ENCODE results near the gene C21orf58. TPM values are rescaled to one million over a fixed set of nuclear protein-coding genes. Genes with fewer than 3 reads are reported as not detected.

The C21orf58 gene
- total RNA-seq, 1 donor from 2014 or later: 0.53 TPM

- FAIRE-seq: peak; percentile 86
- no peaks in the 10 kb centered on the region for H3K27me3 ChIP-seq (ENCODE audit: control insufficient read depth, insufficient read depth, low read length)
- peaks cover 3% of the 10 kb centered on the region for H3K36me3 ChIP-seq (ENCODE audit: control insufficient read depth, insufficient read depth, low read length)
These were observed 18.7 kb downstream of the C21orf58 start for GRCh38 chr21:46304955-46305354.

GRCh38 chr21:46304437-46304836 lies 19.2 kb downstream of the C21orf58 start:
- peaks cover 3% of the 10 kb centered on the region for H3K36me3 ChIP-seq (ENCODE audit: control insufficient read depth, insufficient read depth, low read length)
- TF ChIP-seq, protein P1, sequence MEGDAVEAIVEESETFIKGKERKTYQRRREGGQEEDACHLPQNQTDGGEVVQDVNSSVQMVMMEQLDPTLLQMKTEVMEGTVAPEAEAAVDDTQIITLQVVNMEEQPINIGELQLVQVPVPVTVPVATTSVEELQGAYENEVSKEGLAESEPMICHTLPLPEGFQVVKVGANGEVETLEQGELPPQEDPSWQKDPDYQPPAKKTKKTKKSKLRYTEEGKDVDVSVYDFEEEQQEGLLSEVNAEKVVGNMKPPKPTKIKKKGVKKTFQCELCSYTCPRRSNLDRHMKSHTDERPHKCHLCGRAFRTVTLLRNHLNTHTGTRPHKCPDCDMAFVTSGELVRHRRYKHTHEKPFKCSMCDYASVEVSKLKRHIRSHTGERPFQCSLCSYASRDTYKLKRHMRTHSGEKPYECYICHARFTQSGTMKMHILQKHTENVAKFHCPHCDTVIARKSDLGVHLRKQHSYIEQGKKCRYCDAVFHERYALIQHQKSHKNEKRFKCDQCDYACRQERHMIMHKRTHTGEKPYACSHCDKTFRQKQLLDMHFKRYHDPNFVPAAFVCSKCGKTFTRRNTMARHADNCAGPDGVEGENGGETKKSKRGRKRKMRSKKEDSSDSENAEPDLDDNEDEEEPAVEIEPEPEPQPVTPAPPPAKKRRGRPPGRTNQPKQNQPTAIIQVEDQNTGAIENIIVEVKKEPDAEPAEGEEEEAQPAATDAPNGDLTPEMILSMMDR (IDR thresholded peaks at IDR 0.05; ENCODE audit: insufficient read depth, low read length, severe bottlenecking): no peak
- no peaks in the 10 kb centered on the region for H3K27me3 ChIP-seq (ENCODE audit: control insufficient read depth, insufficient read depth, low read length)
- no peak overlapping the region for H3K4me3 ChIP-seq (ENCODE audit: low read depth, low read length)
- DNase-seq (ENCODE audit: low read depth) (no peak), FAIRE-seq (no peak)

More at GRCh38 chr21:46304955-46305354, 18.7 kb downstream of the C21orf58 start:
- DNase-seq (ENCODE audit: low read depth): no peak
- H3K4me3 ChIP-seq (ENCODE audit: low read depth, low read length): no peak overlapping the region
- TF ChIP-seq, protein P1 (IDR thresholded peaks at IDR 0.05; ENCODE audit: insufficient read depth, low read length, severe bottlenecking): no peak

DNA sequence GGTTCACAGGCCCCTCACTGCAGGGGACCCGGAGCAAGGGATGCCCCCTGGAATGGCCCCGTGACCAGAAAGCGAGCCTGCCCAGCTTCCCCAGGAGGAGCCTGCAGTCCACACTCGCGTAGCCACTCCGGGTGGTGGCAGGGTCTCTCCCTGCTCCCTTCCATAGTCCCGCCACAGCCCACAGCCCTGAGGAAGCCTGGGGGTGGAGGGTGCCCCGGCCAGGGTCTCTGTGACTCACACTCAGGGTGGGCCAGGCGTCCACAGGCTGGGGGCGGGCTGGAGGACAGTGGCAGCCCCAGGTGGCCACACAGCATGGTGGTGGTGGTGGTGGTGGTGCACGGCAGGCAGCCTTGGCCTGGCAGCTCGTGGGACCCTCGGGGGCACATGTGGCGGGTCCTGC lies 21.9 kb downstream of the C21orf58 start:
- Histone ChIP-seq H3K27me3 (ENCODE audit: control insufficient read depth, insufficient read depth, low read length) (no peaks in the 10 kb centered on the region), H3K36me3 (ENCODE audit: control insufficient read depth, insufficient read depth, low read length) (peaks cover 3% of the 10 kb centered on the region), H3K4me3 (ENCODE audit: low read depth, low read length) (no peak overlapping the region)
- no peak for FAIRE-seq
- DNase-seq (ENCODE audit: low read depth): no peak
- TF ChIP-seq, protein P1 (IDR thresholded peaks at IDR 0.05; ENCODE audit: insufficient read depth, low read length, severe bottlenecking): no peak

DNA sequence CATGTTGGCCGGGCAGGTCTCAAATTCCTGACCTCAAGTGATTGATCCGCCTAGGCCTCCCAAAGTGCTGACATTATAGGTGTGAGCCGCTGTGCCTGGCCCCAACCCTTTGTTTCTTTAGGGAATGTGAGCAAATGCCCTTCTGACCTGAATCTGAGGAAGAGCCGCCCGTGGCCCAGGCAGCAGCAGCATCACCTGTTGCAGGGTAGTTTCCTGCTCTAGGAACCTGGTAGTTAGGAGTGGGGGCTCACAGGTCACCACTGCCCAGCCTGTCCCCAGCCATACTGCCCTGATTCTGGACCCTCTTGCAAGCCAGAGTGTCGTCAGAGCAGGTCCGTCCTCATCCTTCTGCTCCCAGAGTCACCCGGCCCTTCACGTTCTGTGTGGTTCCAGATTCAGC lies 24.5 kb downstream of the C21orf58 start:
- FAIRE-seq (no peak), DNase-seq (ENCODE audit: low read depth) (no peak)
- TF ChIP-seq, protein P1 (IDR thresholded peaks at IDR 0.05; ENCODE audit: insufficient read depth, low read length, severe bottlenecking): no peak
- Histone ChIP-seq H3K27me3 (ENCODE audit: control insufficient read depth, insufficient read depth, low read length) (no peaks in the 10 kb centered on the region), H3K4me3 (ENCODE audit: low read depth, low read length) (no peak overlapping the region), H3K36me3 (ENCODE audit: control insufficient read depth, insufficient read depth, low read length) (peaks cover 3% of the 10 kb centered on the region)

DNA sequence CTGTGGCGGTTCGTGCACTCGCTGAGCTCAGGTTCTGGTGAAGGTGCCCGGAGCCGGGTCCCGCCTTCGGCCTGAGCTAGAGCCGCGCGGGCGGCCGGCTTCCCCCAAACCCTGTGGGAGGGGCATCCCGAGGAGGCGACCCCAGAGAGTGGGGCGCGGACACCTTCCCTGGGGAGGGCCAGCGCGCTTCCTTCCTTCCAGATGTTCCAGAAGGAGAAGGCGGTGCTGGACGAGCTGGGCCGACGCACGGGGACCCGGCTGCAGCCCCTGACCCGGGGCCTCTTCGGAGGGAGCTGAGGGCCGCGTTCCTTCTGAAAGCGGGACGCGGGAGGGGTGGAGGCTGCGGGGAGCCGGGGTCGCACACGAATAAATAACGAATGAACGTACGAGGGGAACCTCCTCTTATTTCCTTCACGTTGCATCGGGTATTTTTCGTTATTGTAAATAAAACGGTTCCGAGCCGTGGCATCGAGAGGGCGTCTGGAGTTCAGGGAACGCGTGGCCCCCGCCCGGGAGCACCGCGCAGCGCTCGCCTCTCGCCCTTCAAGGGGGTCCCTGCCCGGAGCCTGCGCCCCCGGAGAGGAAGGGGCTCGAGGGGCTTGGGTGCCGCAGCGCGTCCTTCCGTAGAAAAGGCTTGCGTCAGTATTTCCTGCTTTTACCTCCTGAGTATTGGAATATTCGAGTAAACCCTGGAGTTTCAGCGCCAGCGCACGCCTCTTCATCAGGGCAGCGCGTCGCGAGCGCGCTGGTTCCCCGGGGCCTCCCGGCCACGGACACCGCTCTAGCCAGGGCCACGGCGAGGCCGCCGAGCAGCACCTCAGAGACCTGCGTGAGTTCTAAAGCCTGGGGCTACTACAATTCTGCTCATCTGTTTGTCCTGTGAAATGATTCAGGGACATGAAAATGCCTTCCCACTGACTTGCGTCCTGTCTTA lies 26.1 kb downstream of the C21orf58 start:
- Histone ChIP-seq H3K36me3 (ENCODE audit: control insufficient read depth, insufficient read depth, low read length) (peaks cover 3% of the 10 kb centered on the region), H3K27me3 (ENCODE audit: control insufficient read depth, insufficient read depth, low read length) (no peaks in the 10 kb centered on the region), H3K4me3 (ENCODE audit: low read depth, low read length) (peak overlapping the region; percentile 38)
- TF ChIP-seq, protein P1 (IDR thresholded peaks at IDR 0.05; ENCODE audit: insufficient read depth, low read length, severe bottlenecking): no peak
- DNase-seq (ENCODE audit: low read depth) (peak; percentile 39), FAIRE-seq (no peak)
